GM18867 (cell line): Measurements from ENCODE around the gene BMP6.
A peak's percentile ranks its signal among the peaks of the same experiment; 100 is the strongest.
"Not testable (repeated sequence)": the region's sequence is repeated elsewhere in the genome, so short reads cannot be mapped to it uniquely, and the experiment has no call there.

ENCODE experiments used
- ATAC-seq: cut with Tn5 transposase; IDR thresholded peaks from one replicate; pipeline ENCODE4 v1.9.1; 2021; ENCODE audit warnings: mild to moderate bottlenecking, moderate library complexity; ENCODE audit not compliant: unreplicated experiment

BMP6 gene

GRCh38 chr6:7880718-7881107 is 154.8 kb downstream of the BMP6 start:
- no peak for ATAC-seq

GRCh38 chr6:7881765-7882500 is 156.0 kb downstream of the BMP6 start:
- ATAC-seq, result no peak

GRCh38 chr6:7882505-7883257 is 156.8 kb downstream of the BMP6 start:
- no peak for ATAC-seq

GRCh38 chr6:7883381-7883780 is 157.5 kb downstream of the BMP6 start:
- ATAC-seq, result no peak

- ATAC-seq, result no peak
Observed at GRCh38 chr6:7886132-7886531, 160.2 kb downstream of the BMP6 start.

GRCh38 chr6:7887278-7887991 is 161.5 kb downstream of the BMP6 start:
- no peak for ATAC-seq

- no peak for ATAC-seq
Observed at GRCh38 chr6:7888587-7889357, 162.9 kb downstream of the BMP6 start.

GRCh38 chr6:7891078-7891872 is 165.4 kb downstream of the BMP6 start:
- no peak for ATAC-seq

GRCh38 chr6:7892367-7892766 is 166.5 kb downstream of the BMP6 start:
- not testable (repeated sequence) for ATAC-seq

GRCh38 chr6:7893342-7893741 is 167.4 kb downstream of the BMP6 start:
- no peak for ATAC-seq

- no peak for ATAC-seq
Observed at GRCh38 chr6:7894262-7895124, 168.6 kb downstream of the BMP6 start.

GRCh38 chr6:7895125-7895423 is 169.2 kb downstream of the BMP6 start:
- no peak for ATAC-seq

GRCh38 chr6:7896465-7896987 is 170.6 kb downstream of the BMP6 start:
- ATAC-seq, result no peak

- ATAC-seq, result peak; percentile 63
Observed at GRCh38 chr6:7897461-7898192, 171.7 kb downstream of the BMP6 start.

GRCh38 chr6:7898193-7898586 is 172.3 kb downstream of the BMP6 start:
- not testable (repeated sequence) for ATAC-seq

- no peak for ATAC-seq
Observed at GRCh38 chr6:7899101-7899888, 173.4 kb downstream of the BMP6 start.

GRCh38 chr6:7899889-7900213 is 174.0 kb downstream of the BMP6 start:
- no peak for ATAC-seq

- ATAC-seq, result no peak
Observed at GRCh38 chr6:7900621-7901020, 174.7 kb downstream of the BMP6 start.
